ENCODE results near the gene MID1.

- no peak for TF ChIP-seq CTCF (IDR thresholded peaks at IDR 0.05)
- TF ChIP-seq ZFX (IDR thresholded peaks at IDR 0.05; ENCODE audit: borderline replicate concordance): no peak
Observed at GRCh38 chrX:10474913-10475568, 145.3 kb downstream of the MID1 start.
